ENCODE results near the gene PDLIM4. TPM values are rescaled to one million over a fixed set of nuclear protein-coding genes. Genes with fewer than 3 reads are reported as not detected.

PDLIM4 gene
- total RNA-seq, 2 experiments from 2014 or later, result not detected

DNA sequence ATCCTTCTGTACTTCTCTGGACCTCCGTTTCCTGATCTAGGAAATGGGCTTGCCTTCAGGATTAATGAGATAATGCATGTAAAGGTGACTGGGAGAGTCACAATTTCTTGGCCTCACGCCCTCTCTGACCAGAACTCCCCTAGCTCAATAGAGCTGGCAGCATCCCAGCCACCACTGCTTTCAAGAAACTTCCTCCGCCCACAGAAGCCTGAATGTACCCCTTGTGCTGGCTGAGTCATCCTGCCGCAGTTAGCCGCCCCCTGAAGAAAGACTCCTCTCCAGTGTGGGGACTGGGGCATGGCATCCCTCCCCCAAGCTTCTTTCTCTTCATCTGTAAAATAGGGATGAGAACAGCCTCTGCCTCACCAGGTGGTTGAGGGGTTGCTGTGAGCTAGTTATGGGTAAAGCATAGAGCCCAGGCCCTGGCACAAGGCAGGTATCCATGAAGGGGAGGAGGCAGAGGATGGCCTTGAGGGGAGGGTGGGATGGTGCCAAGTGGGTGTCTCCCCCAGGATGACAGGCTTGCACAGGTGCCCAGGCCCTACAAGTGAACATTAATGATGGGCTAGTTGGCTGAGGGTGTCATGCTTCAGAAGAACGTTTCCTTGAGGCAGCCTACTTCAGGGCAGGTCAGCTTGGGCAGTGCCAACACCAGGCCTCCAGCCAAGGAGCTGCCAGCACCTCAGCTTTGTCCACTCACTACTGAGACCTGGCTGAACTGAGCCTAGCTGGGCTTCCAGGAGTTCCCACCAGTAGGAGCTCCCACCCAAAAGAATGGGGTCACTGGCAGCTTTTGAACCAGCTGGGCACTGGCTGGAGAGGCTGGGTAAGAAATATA lies 3.4 kb downstream of the PDLIM4 start:
- POLR2A ChIA-PET, result interaction anchor here (0.6 kb wide), 1 partner anchor 571 kb away, joined by 3 read pairs; no protein-coding TSS in a partner anchor
- TF ChIP-seq, protein P1, sequence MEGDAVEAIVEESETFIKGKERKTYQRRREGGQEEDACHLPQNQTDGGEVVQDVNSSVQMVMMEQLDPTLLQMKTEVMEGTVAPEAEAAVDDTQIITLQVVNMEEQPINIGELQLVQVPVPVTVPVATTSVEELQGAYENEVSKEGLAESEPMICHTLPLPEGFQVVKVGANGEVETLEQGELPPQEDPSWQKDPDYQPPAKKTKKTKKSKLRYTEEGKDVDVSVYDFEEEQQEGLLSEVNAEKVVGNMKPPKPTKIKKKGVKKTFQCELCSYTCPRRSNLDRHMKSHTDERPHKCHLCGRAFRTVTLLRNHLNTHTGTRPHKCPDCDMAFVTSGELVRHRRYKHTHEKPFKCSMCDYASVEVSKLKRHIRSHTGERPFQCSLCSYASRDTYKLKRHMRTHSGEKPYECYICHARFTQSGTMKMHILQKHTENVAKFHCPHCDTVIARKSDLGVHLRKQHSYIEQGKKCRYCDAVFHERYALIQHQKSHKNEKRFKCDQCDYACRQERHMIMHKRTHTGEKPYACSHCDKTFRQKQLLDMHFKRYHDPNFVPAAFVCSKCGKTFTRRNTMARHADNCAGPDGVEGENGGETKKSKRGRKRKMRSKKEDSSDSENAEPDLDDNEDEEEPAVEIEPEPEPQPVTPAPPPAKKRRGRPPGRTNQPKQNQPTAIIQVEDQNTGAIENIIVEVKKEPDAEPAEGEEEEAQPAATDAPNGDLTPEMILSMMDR (conservative IDR thresholded peaks at IDR 0.05; ENCODE audit: low read length), result no peak
- no peak for TF ChIP-seq EZH2phosphoT487 (IDR thresholded peaks at IDR 0.05; ENCODE audit: borderline replicate concordance, low read depth, low read length)
- Histone ChIP-seq H3K9me3 (ENCODE audit: low read length) (no peaks in the 10 kb centered on the region), H3K9me2 (ENCODE audit: insufficient read depth, low read length) (no peaks in the 10 kb centered on the region), H3K36me3 (ENCODE audit: insufficient read depth, low read length) (no peaks in the 10 kb centered on the region), H3K4me1 (ENCODE audit: insufficient read depth, low read length, poor library complexity, severe bottlenecking) (no peaks in the 10 kb centered on the region), H3K27ac (ENCODE audit: low read depth, low read length, poor library complexity, severe bottlenecking) (no peak overlapping the region), H3K4me3 (ENCODE audit: low read depth, low read length, poor library complexity, severe bottlenecking) (no peak overlapping the region), H3K4me2 (ENCODE audit: low read length) (no peak overlapping the region), H4K20me1 (ENCODE audit: insufficient read depth, low read length) (no peaks in the 10 kb centered on the region), H2AFZ (ENCODE audit: low read length) (no peak overlapping the region), H3K79me2 (ENCODE audit: insufficient read depth, low read depth, low read length) (no peaks in the 10 kb centered on the region)
- no peak for DNase-seq (ENCODE audit: low spot score)
- intact Hi-C loops (cut with micrococcal nuclease; ENCODE audit: unreplicated experiment), result no loop called here
- CTCF ChIA-PET (ENCODE audit: unreplicated experiment), result no interaction called here
- BruUV-seq (replicated peaks), result no TSS peak

DNA sequence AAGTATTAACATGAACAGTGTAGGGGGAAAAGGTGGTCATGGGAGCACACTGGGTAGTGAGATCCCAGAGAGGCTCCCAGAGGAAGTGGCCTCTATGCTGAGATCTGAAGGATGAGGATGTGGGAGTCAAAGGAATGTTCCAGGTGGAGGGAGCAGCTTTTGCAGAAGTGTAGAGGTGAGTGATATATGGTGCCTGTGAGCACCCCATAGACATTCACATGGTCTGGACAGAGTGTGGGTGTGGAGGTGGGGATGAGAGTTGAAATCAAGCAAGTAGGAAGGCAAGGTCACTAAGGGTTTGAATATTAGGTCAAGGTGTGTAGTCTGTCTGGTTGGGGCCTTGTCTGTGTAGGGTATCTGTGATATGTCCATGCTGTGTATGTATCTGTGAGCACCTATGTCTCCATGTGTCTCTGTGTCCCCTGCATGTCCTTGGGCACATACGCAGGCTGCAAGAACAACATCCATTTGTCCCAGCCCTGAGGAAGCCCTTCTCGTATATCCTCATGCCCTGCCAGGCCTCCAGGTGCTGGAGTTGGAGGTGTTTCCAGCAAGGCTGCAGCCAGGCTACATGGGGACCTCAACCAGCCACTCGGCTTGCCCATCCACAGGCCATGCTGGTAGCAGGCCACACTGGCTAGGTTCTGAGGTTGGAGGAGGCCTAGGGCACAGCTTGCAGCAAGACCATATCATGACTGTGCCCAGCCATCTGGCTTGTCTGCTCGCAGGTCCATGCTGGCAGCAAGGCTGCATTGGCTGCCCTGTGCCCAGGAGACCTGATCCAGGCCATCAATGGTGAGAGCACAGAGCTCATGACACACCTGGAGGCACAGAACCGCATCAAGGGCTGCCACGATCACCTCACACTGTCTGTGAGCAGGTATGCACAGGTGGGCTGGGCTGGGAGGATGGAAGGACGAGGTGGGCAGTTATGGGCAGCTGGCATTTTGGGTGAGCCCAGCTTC lies 4.7 kb downstream of the PDLIM4 start:
- POLR2A ChIA-PET, result interaction anchor here (0.5 kb wide), 1 partner anchor 158 kb away, joined by 6 read pairs; no protein-coding TSS in a partner anchor
- intact Hi-C loops (cut with micrococcal nuclease; ENCODE audit: unreplicated experiment), result no loop called here
- Histone ChIP-seq H3K9me2 (ENCODE audit: insufficient read depth, low read length) (no peaks in the 10 kb centered on the region), H3K4me3 (ENCODE audit: low read depth, low read length, poor library complexity, severe bottlenecking) (no peak overlapping the region), H3K36me3 (ENCODE audit: insufficient read depth, low read length) (no peaks in the 10 kb centered on the region), H3K27ac (ENCODE audit: low read depth, low read length, poor library complexity, severe bottlenecking) (no peak overlapping the region), H3K79me2 (ENCODE audit: insufficient read depth, low read depth, low read length) (no peaks in the 10 kb centered on the region), H3K4me1 (ENCODE audit: insufficient read depth, low read length, poor library complexity, severe bottlenecking) (no peaks in the 10 kb centered on the region), H4K20me1 (ENCODE audit: insufficient read depth, low read length) (no peaks in the 10 kb centered on the region), H3K4me2 (ENCODE audit: low read length) (no peak overlapping the region), H2AFZ (ENCODE audit: low read length) (no peak overlapping the region), H3K9me3 (ENCODE audit: low read length) (no peaks in the 10 kb centered on the region)
- BruUV-seq (replicated peaks), result no TSS peak
- no peak for DNase-seq (ENCODE audit: low spot score)
- CTCF ChIA-PET (ENCODE audit: unreplicated experiment), result no interaction called here
- no peak for TF ChIP-seq EZH2phosphoT487 (IDR thresholded peaks at IDR 0.05; ENCODE audit: borderline replicate concordance, low read depth, low read length)
- TF ChIP-seq, protein P1 (conservative IDR thresholded peaks at IDR 0.05; ENCODE audit: low read length), result no peak

Data from OCI-LY7 (cell line).